Measurements from ENCODE around the gene FAHD1. TPM values are rescaled to one million over a fixed set of nuclear protein-coding genes. Genes with fewer than 3 reads are reported as not detected.
"Not testable (repeated sequence)": the region's sequence is repeated elsewhere in the genome, so short reads cannot be mapped to it uniquely, and the experiment has no call there.

Gene FAHD1
- total and polyA plus RNA-seq, 5 donors from 2014 or later = 4.5 to 25.8 (median 19.5) TPM

GRCh38 chr16:1791943-1792812 lies 34.8 kb upstream of the FAHD1 start:
- H3K9me3 ChIP-seq (ENCODE audit: control insufficient read depth in 2 of 2, low read length in 2 of 2) = no peaks in the 10 kb centered on the region
- H3K27ac Mint-ChIP-seq = no peak overlapping the region
- H3K27me3 Mint-ChIP-seq = no peaks in the 10 kb centered on the region
- H3K4me3 ChIP-seq (ENCODE audit: low read depth, low read length) = no peak overlapping the region
- H3K36me3 ChIP-seq (ENCODE audit: control insufficient read depth, insufficient read depth, low read length) = peaks cover 12% of the 10 kb centered on the region
- no peaks in the 10 kb centered on the region for H3K4me1 ChIP-seq (ENCODE audit: control insufficient read depth, insufficient read depth, low read length, poor library complexity, severe bottlenecking)
- ATAC-seq (ENCODE audit: low read depth in 2 of 2) (no peak), DNase-seq (no peak)
- H3K4me3 Mint-ChIP-seq = no peak overlapping the region
- H3K27ac ChIP-seq (ENCODE audit: insufficient read depth, low read length, poor library complexity, severe bottlenecking) = no peak overlapping the region
- H3K9me3 Mint-ChIP-seq = peaks cover 0 to 2% (median 0%) of the 10 kb centered on the region in 7 donors
- H3K4me1 Mint-ChIP-seq = peaks cover 0 to 5% (median under 1%) of the 10 kb centered on the region in 4 donors
- peaks cover 4% of the 10 kb centered on the region for H3K36me3 Mint-ChIP-seq
- H3K27me3 ChIP-seq (ENCODE audit: control insufficient read depth, insufficient read depth, low read length) = no peaks in the 10 kb centered on the region

- H3K27me3 Mint-ChIP-seq = no peaks in the 10 kb centered on the region
- H3K4me3 Mint-ChIP-seq = no peak overlapping the region
- H3K27ac Mint-ChIP-seq = no peak overlapping the region
- peaks cover 0 to 4% of the 10 kb centered on the region in 2 experiments for H3K9me3 ChIP-seq (ENCODE audit: control insufficient read depth in 2 of 2, low read length in 2 of 2)
- DNase-seq (no peak), ATAC-seq (ENCODE audit: low read depth in 2 of 2) (no peak)
- no peak overlapping the region for H3K4me3 ChIP-seq (ENCODE audit: low read depth, low read length)
- H3K36me3 Mint-ChIP-seq = peaks cover 4% of the 10 kb centered on the region
- H3K4me1 ChIP-seq (ENCODE audit: control insufficient read depth, insufficient read depth, low read length, poor library complexity, severe bottlenecking) = no peaks in the 10 kb centered on the region
- no peak overlapping the region for H3K27ac ChIP-seq (ENCODE audit: insufficient read depth, low read length, poor library complexity, severe bottlenecking)
- peaks cover 0 to 5% (median under 1%) of the 10 kb centered on the region in 4 donors for H3K4me1 Mint-ChIP-seq
- H3K36me3 ChIP-seq (ENCODE audit: control insufficient read depth, insufficient read depth, low read length) = peaks cover 7% of the 10 kb centered on the region
- peaks cover 0 to 6% (median 0%) of the 10 kb centered on the region in 7 donors for H3K9me3 Mint-ChIP-seq
- no peaks in the 10 kb centered on the region for H3K27me3 ChIP-seq (ENCODE audit: control insufficient read depth, insufficient read depth, low read length)
Observed at GRCh38 chr16:1792836-1793577, 34.0 kb upstream of the FAHD1 start.

- peaks cover 4% of the 10 kb centered on the region for H3K36me3 Mint-ChIP-seq
Observed at GRCh38 chr16:1793578-1794220, 33.3 kb upstream of the FAHD1 start, which contains the start of gene IGFALS. IGFALS (minus strand) TSS chr16:1793705; CDS start chr16:1793652, 53 bp downstream.

GRCh38 chr16:1794221-1794871 lies 32.7 kb upstream of the FAHD1 start:
- DNase-seq = no peak

More at GRCh38 chr16:1793578-1794220, 33.3 kb upstream of the FAHD1 start, which contains the start of gene IGFALS:
- Histone ChIP-seq H3K27ac (ENCODE audit: insufficient read depth, low read length, poor library complexity, severe bottlenecking) (no peak within 1 kb of the TSS), H3K4me3 (ENCODE audit: low read depth, low read length) (no peak within 1 kb of the TSS), H3K4me1 (ENCODE audit: control insufficient read depth, insufficient read depth, low read length, poor library complexity, severe bottlenecking) (no peaks in the 10 kb centered on the region), H3K27me3 (ENCODE audit: control insufficient read depth, insufficient read depth, low read length) (no peaks in the 10 kb centered on the region), H3K9me3 (ENCODE audit: control insufficient read depth in 2 of 2, low read length in 2 of 2) (peaks cover 0 to 7% of the 10 kb centered on the region in 2 experiments), H3K36me3 (ENCODE audit: control insufficient read depth, insufficient read depth, low read length) (peaks cover 3% of the 10 kb centered on the region)
- H3K4me1 Mint-ChIP-seq = peaks cover 0 to 4% (median under 1%) of the 10 kb centered on the region in 4 donors
- H3K4me3 Mint-ChIP-seq = no peak within 1 kb of the TSS
- no peaks in the 10 kb centered on the region for H3K27me3 Mint-ChIP-seq
- ATAC-seq (ENCODE audit: low read depth in 2 of 2) (no peak), DNase-seq (no peak)
- H3K9me3 Mint-ChIP-seq = peaks cover 0 to 6% (median 0%) of the 10 kb centered on the region in 7 donors
- H3K27ac Mint-ChIP-seq = no peak within 1 kb of the TSS

GRCh38 chr16:1794908-1795666 lies 31.9 kb upstream of the FAHD1 start:
- Mint-ChIP-seq H3K9me3 (peaks cover 0 to 13% (median 2%) of the 10 kb centered on the region in 7 donors), H3K27ac (no peak overlapping the region), H3K36me3 (peaks cover 3% of the 10 kb centered on the region), H3K4me1 (peaks cover 0 to 2% (median 0%) of the 10 kb centered on the region in 4 donors), H3K27me3 (no peaks in the 10 kb centered on the region), H3K4me3 (no peak overlapping the region)
- DNase-seq (no peak), ATAC-seq (ENCODE audit: low read depth in 2 of 2) (no peak)
- no peak overlapping the region for H3K4me3 ChIP-seq (ENCODE audit: low read depth, low read length)
- peaks cover 3 to 15% of the 10 kb centered on the region in 2 experiments for H3K9me3 ChIP-seq (ENCODE audit: control insufficient read depth in 2 of 2, low read length in 2 of 2)
- H3K4me1 ChIP-seq (ENCODE audit: control insufficient read depth, insufficient read depth, low read length, poor library complexity, severe bottlenecking) = no peaks in the 10 kb centered on the region
- no peaks in the 10 kb centered on the region for H3K27me3 ChIP-seq (ENCODE audit: control insufficient read depth, insufficient read depth, low read length)
- H3K27ac ChIP-seq (ENCODE audit: insufficient read depth, low read length, poor library complexity, severe bottlenecking) = no peak overlapping the region
- no peaks in the 10 kb centered on the region for H3K36me3 ChIP-seq (ENCODE audit: control insufficient read depth, insufficient read depth, low read length)

More at GRCh38 chr16:1794221-1794871, 32.7 kb upstream of the FAHD1 start:
- ATAC-seq (ENCODE audit: low read depth in 2 of 2) = no peak
- Histone ChIP-seq H3K4me3 (ENCODE audit: low read depth, low read length) (no peak overlapping the region), H3K4me1 (ENCODE audit: control insufficient read depth, insufficient read depth, low read length, poor library complexity, severe bottlenecking) (no peaks in the 10 kb centered on the region), H3K27me3 (ENCODE audit: control insufficient read depth, insufficient read depth, low read length) (no peaks in the 10 kb centered on the region), H3K27ac (ENCODE audit: insufficient read depth, low read length, poor library complexity, severe bottlenecking) (no peak overlapping the region), H3K9me3 (ENCODE audit: control insufficient read depth in 2 of 2, low read length in 2 of 2) (peaks cover 0 to 9% of the 10 kb centered on the region in 2 experiments), H3K36me3 (ENCODE audit: control insufficient read depth, insufficient read depth, low read length) (no peaks in the 10 kb centered on the region)
- H3K27me3 Mint-ChIP-seq = no peaks in the 10 kb centered on the region
- no peak overlapping the region for H3K4me3 Mint-ChIP-seq
- H3K9me3 Mint-ChIP-seq = peaks cover 0 to 9% (median 2%) of the 10 kb centered on the region in 7 donors
- peaks cover 0 to 2% (median 0%) of the 10 kb centered on the region in 4 donors for H3K4me1 Mint-ChIP-seq
- peaks cover 3% of the 10 kb centered on the region for H3K36me3 Mint-ChIP-seq
- H3K27ac Mint-ChIP-seq = no peak overlapping the region

- H3K27me3 ChIP-seq (ENCODE audit: control insufficient read depth, insufficient read depth, low read length); ATAC-seq (ENCODE audit: low read depth in 2 of 2); H3K27me3 Mint-ChIP-seq; DNase-seq; H3K4me1 Mint-ChIP-seq; H3K27ac Mint-ChIP-seq; H3K36me3 Mint-ChIP-seq; H3K27ac ChIP-seq (ENCODE audit: insufficient read depth, low read length, poor library complexity, severe bottlenecking); H3K36me3 ChIP-seq (ENCODE audit: control insufficient read depth, insufficient read depth, low read length); H3K4me3 Mint-ChIP-seq; H3K4me1 ChIP-seq (ENCODE audit: control insufficient read depth, insufficient read depth, low read length, poor library complexity, severe bottlenecking); H3K4me3 ChIP-seq (ENCODE audit: low read depth, low read length): not testable (repeated sequence)
- H3K9me3 ChIP-seq (ENCODE audit: control insufficient read depth in 2 of 2, low read length in 2 of 2) = peaks cover 3 to 15% of the 10 kb centered on the region in 2 experiments
- H3K9me3 Mint-ChIP-seq = peaks cover 0 to 17% (median 2%) of the 10 kb centered on the region in 7 donors
Observed at GRCh38 chr16:1799263-1799662, 27.7 kb upstream of the FAHD1 start.

Measured in CD4-positive, CD25-positive, alpha-beta regulatory T cell (primary cell).